GM12864 (cell line): Measurements from ENCODE around the gene SGSM2.
A peak's percentile ranks its signal among the peaks of the same experiment; 100 is the strongest.

ENCODE experiments used
- DNase-seq: peaks from one replicate; pipeline ENCODE4 v3.0.0-alpha.2; 2011; ENCODE audit warnings: low read depth
- H3K4me3 ChIP-seq: 2 replicates; pipeline ENCODE4 v1.5.1; 2011; ENCODE audit warnings: mild to moderate bottlenecking, low read depth, low read length, control low read depth
- TF ChIP-seq, protein P1 (sequence below): IDR thresholded peaks from 2 replicates; pipeline ENCODE4 v1.5.1; 2011; ENCODE audit warnings: low read depth, mild to moderate bottlenecking, moderate library complexity, low read length, control low read depth, inconsistent platforms; ENCODE audit errors: missing control alignments

The SGSM2 gene

DNA sequence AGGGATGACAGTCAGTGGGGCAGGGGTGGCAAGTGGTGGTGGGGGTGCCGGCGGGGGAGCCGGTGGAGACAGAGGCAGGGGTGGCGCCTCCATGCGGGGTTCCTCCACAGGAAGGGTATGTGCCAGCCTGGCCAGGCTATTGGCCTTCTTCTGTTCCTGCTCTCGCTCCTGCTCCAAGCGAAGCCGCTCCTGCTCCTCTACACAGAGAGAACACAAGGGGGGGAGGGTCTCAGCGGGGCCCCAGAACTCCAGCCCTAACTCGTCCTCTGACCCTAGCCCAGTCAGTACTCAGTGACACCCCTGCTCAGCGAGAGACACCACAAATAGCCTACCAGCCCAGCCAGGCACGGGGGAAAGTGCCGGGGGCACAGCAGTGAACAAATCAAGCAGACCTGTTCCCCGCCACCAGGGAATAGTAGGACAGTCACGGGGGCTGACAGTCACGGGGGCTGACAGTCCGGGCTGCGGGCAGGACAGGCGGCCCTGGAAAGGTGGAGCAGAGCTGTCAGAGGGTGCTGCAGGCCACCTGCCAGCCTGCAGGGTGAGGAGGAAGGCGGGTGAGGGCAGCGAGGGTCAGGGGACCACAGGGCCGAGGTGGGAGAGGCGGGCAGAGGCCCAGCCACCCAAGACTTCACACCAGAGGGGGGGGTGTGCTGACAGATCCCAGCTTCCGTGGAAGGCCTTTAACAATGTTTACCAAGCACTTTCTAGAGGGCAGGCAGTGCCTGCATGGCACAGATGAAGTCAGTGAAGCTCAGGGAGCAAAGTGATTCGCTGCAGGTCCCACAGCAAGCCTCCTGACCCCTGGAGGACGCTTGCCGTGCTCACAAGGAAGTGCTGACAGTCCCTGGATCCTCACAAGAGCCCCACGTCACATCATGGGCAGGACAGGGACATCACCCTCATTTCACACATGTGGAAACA, 58.2 kb downstream of the SGSM2 start:
- TF ChIP-seq, protein P1, sequence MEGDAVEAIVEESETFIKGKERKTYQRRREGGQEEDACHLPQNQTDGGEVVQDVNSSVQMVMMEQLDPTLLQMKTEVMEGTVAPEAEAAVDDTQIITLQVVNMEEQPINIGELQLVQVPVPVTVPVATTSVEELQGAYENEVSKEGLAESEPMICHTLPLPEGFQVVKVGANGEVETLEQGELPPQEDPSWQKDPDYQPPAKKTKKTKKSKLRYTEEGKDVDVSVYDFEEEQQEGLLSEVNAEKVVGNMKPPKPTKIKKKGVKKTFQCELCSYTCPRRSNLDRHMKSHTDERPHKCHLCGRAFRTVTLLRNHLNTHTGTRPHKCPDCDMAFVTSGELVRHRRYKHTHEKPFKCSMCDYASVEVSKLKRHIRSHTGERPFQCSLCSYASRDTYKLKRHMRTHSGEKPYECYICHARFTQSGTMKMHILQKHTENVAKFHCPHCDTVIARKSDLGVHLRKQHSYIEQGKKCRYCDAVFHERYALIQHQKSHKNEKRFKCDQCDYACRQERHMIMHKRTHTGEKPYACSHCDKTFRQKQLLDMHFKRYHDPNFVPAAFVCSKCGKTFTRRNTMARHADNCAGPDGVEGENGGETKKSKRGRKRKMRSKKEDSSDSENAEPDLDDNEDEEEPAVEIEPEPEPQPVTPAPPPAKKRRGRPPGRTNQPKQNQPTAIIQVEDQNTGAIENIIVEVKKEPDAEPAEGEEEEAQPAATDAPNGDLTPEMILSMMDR, result no peak
- H3K4me3 ChIP-seq, result no peak overlapping the region
- DNase-seq, result no peak

DNA sequence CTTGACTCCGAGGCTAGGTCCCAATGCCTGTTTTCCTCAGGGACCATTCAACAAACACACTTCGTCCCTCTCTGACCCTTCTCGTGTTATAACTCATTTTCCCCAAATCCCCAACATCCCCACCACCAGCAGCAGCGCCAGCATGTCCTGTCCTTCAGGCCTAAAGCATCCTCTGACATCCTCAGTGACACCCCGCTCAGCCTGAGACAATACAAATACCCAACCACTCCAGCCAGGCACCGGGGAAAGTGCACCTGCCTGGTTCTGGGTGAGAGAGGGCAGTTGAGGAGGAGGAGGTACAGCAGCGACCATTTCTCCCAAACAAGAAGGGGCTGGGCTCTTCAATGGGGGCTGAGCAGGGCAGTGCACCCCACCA, 58.9 kb downstream of the SGSM2 start:
- DNase-seq, result no peak
- peak overlapping the region; percentile 36 for H3K4me3 ChIP-seq
- TF ChIP-seq, protein P1, result no peak

DNA sequence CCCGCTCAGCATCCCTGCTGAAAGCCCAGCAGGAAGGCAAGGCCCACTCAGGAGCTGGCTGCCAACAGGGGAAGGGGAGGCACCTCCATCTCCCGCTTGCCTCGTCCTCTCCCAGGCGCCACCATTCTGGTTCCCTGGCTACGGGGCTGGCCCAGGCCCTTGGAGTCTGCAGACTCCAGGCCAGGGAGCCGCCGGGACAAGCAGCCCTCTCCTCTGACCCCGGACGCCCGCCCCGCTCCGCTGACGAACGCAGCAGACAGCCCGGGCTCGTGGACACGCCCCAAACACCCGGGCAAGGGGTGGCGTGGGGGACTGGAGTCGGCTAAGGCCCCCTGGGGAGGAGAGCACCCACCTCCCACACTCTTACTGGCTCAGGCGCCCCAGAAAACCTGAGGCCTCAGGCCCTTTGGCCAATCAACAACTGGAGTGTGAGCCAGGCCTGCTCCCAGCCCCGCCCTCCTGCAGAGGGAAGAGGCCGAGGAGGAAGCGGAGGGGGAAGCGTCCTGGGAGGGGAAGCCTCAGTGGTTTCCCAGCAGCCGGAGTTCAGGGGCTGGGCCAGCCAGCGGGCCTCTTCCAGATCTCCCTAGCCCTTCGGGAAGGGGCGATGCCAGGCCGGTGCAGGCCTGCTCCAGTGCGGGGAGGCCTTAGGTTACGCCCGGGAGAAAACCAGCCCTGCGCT, 59.4 kb downstream of the SGSM2 start:
- DNase-seq, result peak; percentile 60
- TF ChIP-seq, protein P1, result no peak
- peak overlapping the region; percentile 36 for H3K4me3 ChIP-seq

DNA sequence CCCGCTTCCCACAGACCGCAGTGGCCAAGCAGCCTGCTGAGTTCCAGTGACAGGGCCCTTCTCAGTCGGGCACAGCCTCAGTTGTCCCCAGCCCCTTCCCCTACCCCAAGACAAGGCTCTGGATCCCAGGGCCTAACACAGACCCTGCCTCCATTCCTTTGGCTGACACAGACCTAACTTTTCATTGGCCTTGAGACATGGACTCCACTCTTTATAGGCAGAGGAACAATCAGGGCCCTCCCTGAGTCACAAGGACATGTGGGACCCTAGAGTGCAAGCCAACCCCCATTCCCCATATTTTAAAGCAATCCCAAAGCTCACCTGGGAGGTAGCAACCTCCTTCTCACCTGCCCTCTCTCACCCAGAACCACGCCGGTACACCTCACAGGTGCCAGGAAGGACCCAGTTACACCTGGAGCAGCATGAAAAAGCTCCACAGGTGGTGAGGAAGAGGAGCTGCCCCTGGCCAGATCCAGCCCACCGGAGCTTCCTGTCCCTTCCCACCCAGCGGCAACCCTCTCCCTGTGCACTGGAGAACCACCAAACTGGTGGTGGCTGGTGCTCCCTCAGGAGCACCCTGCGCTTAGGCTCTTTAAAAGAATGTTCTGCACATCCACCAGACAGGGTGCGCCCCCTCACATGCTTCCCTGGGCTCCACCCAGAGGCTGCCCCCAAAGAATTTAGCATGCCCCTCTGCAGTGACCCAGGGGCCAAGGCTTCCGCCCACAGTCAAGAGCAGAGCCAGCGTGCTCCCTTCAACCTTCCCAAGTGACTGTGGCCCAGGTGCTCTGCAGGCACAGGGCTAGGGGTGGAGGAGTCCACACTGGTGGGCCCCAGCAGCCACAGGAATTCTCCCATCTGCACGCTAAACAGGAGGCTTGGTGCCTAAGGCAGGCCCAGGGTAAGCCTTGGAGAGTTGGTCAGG, 60.2 kb downstream of the SGSM2 start:
- no peak for DNase-seq
- peak overlapping the region; percentile 36 for H3K4me3 ChIP-seq
- TF ChIP-seq, protein P1, result no peak

DNA sequence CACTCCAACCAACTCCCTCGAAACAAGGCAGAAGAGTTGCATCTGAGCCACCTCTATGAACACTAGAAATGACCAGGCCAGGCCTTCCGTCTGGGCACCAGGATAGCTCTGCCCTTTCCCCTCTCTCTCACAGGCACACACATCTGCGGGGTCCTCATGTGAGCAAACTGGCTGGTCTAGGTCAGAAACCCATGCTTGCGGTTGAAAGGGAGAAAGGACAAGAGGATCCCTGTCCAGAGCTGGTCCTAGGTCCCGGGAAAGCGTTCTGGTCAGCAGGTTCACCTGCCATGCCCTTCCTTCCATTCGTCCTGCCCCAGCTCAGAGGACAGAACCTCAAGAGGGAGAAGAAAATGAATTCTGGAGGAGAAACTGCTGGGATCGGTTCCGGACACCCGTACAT, 60.9 kb downstream of the SGSM2 start:
- DNase-seq, result no peak
- TF ChIP-seq, protein P1, result no peak
- no peak overlapping the region for H3K4me3 ChIP-seq

DNA sequence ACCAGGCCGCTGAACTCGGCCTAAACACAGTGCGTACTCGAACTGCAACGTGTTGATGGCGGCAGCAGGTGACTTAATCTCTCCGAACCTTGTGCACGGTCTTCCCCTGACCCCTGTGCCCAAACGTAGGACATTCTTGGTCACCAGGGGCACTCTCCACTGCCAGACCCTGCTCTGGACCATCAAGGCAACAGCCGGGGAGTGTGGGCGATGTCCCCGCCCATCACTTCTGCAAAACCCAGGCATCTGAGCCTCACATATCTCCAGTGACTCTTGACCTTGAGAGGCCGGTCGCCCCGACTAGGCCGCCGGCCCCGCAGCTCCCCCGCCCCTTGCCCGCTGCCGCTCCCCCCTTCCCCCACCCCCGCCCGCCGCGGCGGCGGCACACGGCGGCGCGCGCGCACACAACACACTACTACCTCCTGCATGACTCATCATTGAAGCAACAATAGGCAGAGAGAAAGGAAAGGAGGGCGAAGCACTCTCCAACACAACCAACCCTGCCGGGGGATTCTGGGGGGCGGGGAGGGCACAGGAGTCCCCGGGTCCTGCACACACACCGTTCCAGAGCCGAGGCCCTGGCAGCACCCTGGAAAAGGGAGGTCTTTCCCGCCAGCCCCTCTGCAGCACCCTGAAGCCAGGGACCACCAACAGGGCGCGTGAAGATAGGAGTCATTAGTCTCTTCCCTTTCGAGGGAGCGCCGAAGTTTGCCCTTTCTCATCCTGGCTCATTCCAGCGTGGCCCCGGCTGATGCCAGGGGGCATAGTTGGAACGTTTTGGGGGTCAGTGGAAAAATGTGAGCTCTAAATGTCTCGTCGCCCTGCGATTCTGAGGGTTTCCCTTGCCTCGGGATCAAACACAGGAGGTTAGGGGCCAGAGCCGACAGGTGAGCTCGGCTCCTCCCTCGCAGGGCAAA, 61.6 kb downstream of the SGSM2 start:
- peak overlapping the region; percentile 79 for H3K4me3 ChIP-seq
- TF ChIP-seq, protein P1, result no peak
- DNase-seq, result no peak
